T-helper 2 cell treated with Interferon-gamma antibody and Interleukin-4, amounts not matched to agents 5 μg/mL and 100 μg/mL, for 36 hours (primary cell): Measurements from ENCODE around the gene ZNF148.
"Not testable (repeated sequence)": the region's sequence is repeated elsewhere in the genome, so short reads cannot be mapped to it uniquely, and the experiment has no call there.

Experiments
- DNase-seq: peaks from one replicate; pipeline ENCODE4 v3.0.0; 2021; ENCODE audit warnings: low spot score
- H3K27ac Mint-ChIP-seq: one replicate; pipeline ENCODE4 v1.8.0; 2021; ENCODE audit warnings: mild to moderate bottlenecking, mixed read lengths
- H3K27me3 Mint-ChIP-seq: one replicate; pipeline ENCODE4 v1.8.0; 2021; ENCODE audit warnings: low read depth, mixed read lengths
- H3K36me3 Mint-ChIP-seq: one replicate; pipeline ENCODE4 v1.8.0; 2021; ENCODE audit warnings: low read depth, mixed read lengths
- H3K4me1 Mint-ChIP-seq: one replicate; pipeline ENCODE4 v1.8.0; 2021; ENCODE audit warnings: low read depth, mixed read lengths
- H3K4me3 Mint-ChIP-seq: one replicate; pipeline ENCODE4 v1.8.0; 2022; ENCODE audit warnings: mild to moderate bottlenecking, moderate library complexity, mixed read lengths
- H3K9me3 Mint-ChIP-seq: one replicate; pipeline ENCODE4 v1.8.0; 2021; ENCODE audit warnings: mixed read lengths

ZNF148 gene

GRCh38 chr3:125388369-125388768, 13.2 kb upstream of the ZNF148 start:
- DNase-seq, H3K4me3 Mint-ChIP-seq, H3K27ac Mint-ChIP-seq, H3K36me3 Mint-ChIP-seq, H3K9me3 Mint-ChIP-seq: not testable (repeated sequence)
- H3K4me1 Mint-ChIP-seq: peaks cover 16% of the 10 kb centered on the region
- peaks cover 19% of the 10 kb centered on the region for H3K27me3 Mint-ChIP-seq

- no peak for DNase-seq
Measured at GRCh38 chr3:125386811-125387210, 11.7 kb upstream of the ZNF148 start.

DNA sequence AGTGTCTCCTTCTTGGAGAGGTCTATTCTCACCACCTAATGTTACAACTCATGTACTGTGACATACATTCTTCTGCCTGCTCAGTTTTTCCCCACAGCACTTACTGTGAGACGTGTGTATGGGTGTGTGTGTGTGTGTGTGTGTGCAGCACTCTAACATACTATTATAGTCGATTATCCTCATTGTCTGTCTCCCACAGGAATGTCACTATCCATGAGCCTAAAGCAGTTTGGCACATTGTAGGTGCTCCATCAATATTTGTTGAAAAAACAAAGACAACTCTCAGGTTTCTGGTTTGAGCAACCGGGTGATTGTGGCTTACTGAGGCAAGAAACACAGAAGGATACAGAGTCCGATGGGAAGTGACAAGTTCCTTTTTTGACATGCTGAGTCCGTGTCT, 8.6 kb upstream of the ZNF148 start:
- Mint-ChIP-seq H3K27me3 (peaks cover 16% of the 10 kb centered on the region), H3K4me3 (no peak overlapping the region), H3K27ac (no peak overlapping the region), H3K36me3 (no peaks in the 10 kb centered on the region), H3K4me1 (peaks cover 24% of the 10 kb centered on the region), H3K9me3 (no peaks in the 10 kb centered on the region)
- DNase-seq: no peak

More at GRCh38 chr3:125386811-125387210, 11.7 kb upstream of the ZNF148 start:
- Mint-ChIP-seq H3K4me1 (peaks cover 26% of the 10 kb centered on the region), H3K27ac (no peak overlapping the region), H3K27me3 (peaks cover 19% of the 10 kb centered on the region), H3K36me3 (no peaks in the 10 kb centered on the region), H3K4me3 (no peak overlapping the region), H3K9me3 (no peaks in the 10 kb centered on the region)

GRCh38 chr3:125382298-125382697, 7.2 kb upstream of the ZNF148 start:
- no peak overlapping the region for H3K4me3 Mint-ChIP-seq
- DNase-seq: no peak
- no peaks in the 10 kb centered on the region for H3K36me3 Mint-ChIP-seq
- peaks cover 11% of the 10 kb centered on the region for H3K27me3 Mint-ChIP-seq
- no peaks in the 10 kb centered on the region for H3K9me3 Mint-ChIP-seq
- peaks cover 21% of the 10 kb centered on the region for H3K4me1 Mint-ChIP-seq
- H3K27ac Mint-ChIP-seq: peak overlapping the region; percentile 28

DNA sequence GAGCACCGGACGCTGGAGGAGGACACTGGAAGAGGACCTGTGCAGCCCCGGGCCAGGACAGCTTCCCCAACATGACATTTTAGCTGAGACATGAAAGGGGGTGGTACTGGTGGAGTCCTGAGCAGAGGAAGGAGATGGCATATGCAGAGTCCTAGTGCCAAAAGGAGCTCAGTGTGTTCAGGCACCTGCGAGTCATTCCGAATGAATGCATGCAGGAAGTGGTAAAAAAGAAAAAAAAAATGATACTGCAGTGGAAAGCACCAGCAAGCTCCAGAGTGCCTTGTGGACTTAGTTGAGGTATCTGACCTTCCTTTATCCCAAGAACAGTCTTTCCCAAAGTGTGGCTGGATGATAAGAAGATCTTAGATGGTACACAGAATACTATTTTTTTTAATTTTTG, 6.6 kb upstream of the ZNF148 start:
- peaks cover 8% of the 10 kb centered on the region for H3K27me3 Mint-ChIP-seq
- no peaks in the 10 kb centered on the region for H3K36me3 Mint-ChIP-seq
- H3K27ac Mint-ChIP-seq: peak overlapping the region; percentile 28
- peak overlapping the region; percentile 46 for H3K4me3 Mint-ChIP-seq
- H3K4me1 Mint-ChIP-seq: peaks cover 21% of the 10 kb centered on the region
- DNase-seq: peak; percentile 38
- H3K9me3 Mint-ChIP-seq: no peaks in the 10 kb centered on the region

DNA sequence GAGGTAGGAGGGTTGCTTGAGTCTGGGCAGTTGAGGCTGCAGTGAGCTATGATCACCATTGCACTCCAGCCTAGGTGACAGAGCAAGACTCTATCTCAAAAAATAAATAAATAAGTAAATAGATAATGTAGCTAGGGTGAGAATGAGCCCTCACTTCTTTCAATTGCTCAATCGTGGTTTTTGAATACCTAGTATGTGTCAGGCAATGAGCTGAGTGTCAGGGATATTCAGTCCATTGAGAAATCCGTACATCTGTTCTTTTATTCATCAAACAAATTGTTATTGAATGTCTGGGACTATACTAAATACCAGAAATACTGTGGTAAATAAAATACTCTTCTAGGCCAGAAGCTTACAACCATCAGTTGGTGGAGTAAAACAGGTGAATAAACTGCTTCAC, 6.2 kb upstream of the ZNF148 start:
- H3K4me3 Mint-ChIP-seq: peak overlapping the region; percentile 46
- peaks cover 8% of the 10 kb centered on the region for H3K27me3 Mint-ChIP-seq
- no peaks in the 10 kb centered on the region for H3K9me3 Mint-ChIP-seq
- no peak for DNase-seq
- H3K27ac Mint-ChIP-seq: peak overlapping the region; percentile 11
- H3K4me1 Mint-ChIP-seq: peaks cover 22% of the 10 kb centered on the region
- H3K36me3 Mint-ChIP-seq: no peaks in the 10 kb centered on the region

DNA sequence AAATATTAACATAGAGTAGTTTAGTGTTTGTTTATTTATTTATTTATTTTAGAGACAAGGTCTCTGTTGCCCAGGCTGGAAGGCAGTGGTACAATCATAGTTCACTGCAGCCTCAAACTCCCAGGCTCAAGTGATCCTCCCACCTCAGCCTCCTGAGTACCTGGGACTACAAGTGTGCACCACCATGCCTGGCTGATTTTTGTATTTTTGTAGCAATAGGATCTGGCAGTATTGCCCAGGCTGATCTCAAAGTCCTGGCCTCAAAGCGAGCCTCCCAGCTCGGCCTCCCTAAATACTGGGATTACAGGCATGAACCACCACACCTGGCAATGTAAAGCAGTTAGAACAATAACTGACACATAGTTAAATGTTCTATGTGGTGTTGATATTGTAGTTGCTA, 4.4 kb upstream of the ZNF148 start:
- H3K4me1 Mint-ChIP-seq: peaks cover 29% of the 10 kb centered on the region
- no peak for DNase-seq
- no peak overlapping the region for H3K27ac Mint-ChIP-seq
- H3K9me3 Mint-ChIP-seq: no peaks in the 10 kb centered on the region
- H3K36me3 Mint-ChIP-seq: peaks cover 3% of the 10 kb centered on the region
- no peak overlapping the region for H3K4me3 Mint-ChIP-seq
- H3K27me3 Mint-ChIP-seq: peaks cover 4% of the 10 kb centered on the region

DNA sequence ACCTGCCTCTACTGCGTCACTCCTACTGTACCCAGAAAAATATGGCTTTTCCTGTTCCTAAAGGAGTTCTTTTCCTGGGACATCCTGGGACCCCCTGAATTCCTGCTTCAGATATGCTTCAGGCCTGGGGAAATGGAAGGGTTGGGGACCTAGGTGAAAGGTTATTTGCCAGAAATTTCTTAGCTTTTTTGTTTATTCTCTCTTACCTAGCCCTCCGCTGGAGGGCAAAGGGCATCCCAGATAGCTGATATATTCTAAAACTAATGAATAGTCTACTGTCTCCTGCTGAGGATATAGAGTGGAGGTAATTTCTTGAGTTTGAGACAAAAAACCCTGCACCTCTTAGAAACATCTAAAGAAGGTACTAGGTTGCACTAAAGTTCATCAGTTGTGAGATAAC, 3.6 kb upstream of the ZNF148 start:
- no peak for DNase-seq
- H3K4me3 Mint-ChIP-seq: no peak overlapping the region
- peaks cover 6% of the 10 kb centered on the region for H3K36me3 Mint-ChIP-seq
- H3K9me3 Mint-ChIP-seq: no peaks in the 10 kb centered on the region
- no peak overlapping the region for H3K27ac Mint-ChIP-seq
- peaks cover 34% of the 10 kb centered on the region for H3K4me1 Mint-ChIP-seq
- peaks cover 4% of the 10 kb centered on the region for H3K27me3 Mint-ChIP-seq

DNA sequence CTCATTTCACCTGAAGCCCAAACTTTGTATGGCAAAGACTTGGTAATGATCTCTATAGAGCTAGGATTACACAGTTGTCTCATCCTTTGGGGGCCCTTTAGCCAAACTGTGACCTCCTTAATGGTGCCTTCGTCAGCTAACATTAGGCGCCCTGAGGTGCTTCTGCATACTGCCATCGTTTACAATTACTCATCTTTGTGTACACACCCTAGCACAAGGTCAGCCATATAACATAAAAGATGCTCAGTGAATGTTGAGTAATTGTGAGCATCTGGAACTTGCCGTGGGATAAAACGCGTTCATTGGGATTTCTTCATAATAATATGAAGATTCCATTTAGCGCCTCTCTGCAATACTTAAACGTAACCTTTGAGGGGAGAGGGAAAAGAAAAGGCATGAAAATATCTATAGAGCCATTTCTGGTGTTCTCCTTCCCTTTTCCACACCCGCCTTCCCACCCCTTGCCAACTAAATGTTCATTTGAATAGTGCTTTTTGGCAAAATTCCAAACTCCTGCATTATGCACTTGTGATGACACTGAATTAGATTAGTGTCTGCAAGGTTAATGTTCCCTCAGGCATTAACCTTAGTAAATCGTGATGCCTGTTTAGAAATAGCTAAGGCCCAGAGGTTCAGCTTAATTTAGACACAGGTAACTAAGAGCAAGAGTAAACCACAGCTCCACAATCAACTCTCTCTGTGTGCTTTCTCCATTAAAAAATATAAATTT, 990 bp upstream of the ZNF148 start:
- Mint-ChIP-seq H3K27ac (peak overlapping the region; percentile 93), H3K9me3 (no peaks in the 10 kb centered on the region), H3K27me3 (no peaks in the 10 kb centered on the region), H3K36me3 (peaks cover 15% of the 10 kb centered on the region), H3K4me3 (peak overlapping the region; percentile 98), H3K4me1 (peaks cover 24% of the 10 kb centered on the region)
- no peak for DNase-seq

- Mint-ChIP-seq H3K4me3 (peak overlapping the region; percentile 97), H3K36me3 (peaks cover 25% of the 10 kb centered on the region), H3K27ac (peak overlapping the region; percentile 80), H3K9me3 (no peaks in the 10 kb centered on the region), H3K27me3 (no peaks in the 10 kb centered on the region), H3K4me1 (peaks cover 30% of the 10 kb centered on the region)
- peak; percentile 20 for DNase-seq
Measured at GRCh38 chr3:125374501-125374995, 577 bp downstream of the ZNF148 start.

DNA sequence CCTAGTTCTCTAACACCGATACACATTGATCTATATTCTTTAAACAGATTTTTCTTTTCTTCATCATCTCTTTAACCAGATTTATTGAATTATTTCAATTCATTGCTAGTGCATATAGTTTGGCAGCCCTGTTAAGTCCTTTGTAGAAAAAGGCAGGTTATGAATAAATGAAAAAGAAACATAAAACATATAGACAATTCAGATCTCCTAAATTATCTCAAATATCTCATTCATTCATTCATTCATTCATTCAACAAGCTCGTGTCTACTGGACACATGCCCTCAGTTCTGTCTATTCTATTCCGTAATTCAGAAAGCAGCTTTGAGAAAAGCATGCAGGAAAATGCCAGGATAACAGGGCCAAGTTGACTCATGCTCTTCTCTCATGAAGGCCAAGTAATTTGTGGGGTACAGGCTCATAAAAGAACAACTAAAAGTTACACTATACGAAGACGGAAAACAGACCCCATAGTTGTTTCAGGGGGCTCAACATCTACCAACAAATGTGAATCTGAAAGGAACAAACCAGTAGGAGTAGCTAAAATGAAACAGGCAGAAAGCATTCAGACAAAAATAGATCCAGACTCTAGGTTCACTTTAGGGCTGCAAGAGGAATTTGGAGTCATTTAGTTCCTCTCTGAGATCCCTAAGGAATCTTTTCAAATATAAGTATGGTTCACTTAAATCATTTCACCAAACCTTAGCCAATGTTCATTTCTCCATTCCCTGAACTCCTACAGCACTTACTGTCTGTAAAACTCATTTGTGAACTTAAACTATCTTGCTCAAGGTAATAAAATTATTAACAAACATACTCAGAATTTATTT, 7.5 kb downstream of the ZNF148 start:
- Mint-ChIP-seq H3K4me1 (peaks cover 19% of the 10 kb centered on the region), H3K36me3 (peaks cover 18% of the 10 kb centered on the region), H3K4me3 (no peak overlapping the region)

DNA sequence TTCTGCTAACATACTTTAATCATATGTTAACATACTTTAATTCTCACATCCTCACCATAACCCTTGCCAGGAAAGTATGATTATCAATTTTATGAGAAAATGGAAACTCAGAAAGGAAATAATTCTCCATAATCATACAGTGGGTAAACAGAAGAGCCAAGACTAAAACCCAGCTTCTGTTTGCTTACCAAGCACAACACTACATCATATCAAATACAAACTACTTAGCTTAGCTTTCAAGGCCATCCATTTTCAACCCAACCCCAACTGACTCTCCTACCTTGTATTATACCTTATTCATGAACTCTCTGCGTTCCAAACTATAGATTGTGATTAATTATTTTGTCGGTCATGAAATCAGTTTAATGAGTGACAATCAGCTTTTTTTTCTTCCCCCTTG, 9.0 kb downstream of the ZNF148 start:
- Mint-ChIP-seq H3K4me3 (no peak overlapping the region), H3K27me3 (no peaks in the 10 kb centered on the region), H3K9me3 (no peaks in the 10 kb centered on the region), H3K27ac (no peak overlapping the region), H3K36me3 (peaks cover 15% of the 10 kb centered on the region), H3K4me1 (peaks cover 19% of the 10 kb centered on the region)
- no peak for DNase-seq

More for the DNA sequence above, 7.5 kb downstream of the ZNF148 start:
- H3K9me3 Mint-ChIP-seq: no peaks in the 10 kb centered on the region
- no peak overlapping the region for H3K27ac Mint-ChIP-seq
- H3K27me3 Mint-ChIP-seq: no peaks in the 10 kb centered on the region
- DNase-seq: no peak

DNA sequence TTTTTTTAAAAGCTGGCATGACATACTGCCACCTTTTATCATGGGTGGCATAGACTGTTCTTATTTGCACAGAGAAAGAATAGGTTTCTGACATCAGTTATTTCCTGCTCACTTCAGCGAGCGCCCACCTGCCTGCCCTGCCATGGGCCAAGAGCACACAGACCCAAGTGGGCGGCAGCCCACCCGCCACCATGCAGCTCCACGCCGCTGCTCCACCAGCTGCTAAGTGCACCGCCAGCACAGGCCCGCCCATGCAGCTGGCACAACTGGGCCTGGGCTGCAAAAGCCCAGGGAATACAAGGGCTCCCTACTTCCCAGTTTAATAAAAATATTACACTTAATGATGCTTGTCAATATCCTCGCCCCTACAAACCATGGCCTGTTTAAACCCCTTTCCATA, 15.4 kb downstream of the ZNF148 start:
- Mint-ChIP-seq H3K9me3 (no peaks in the 10 kb centered on the region), H3K4me3 (no peak overlapping the region), H3K27ac (peak overlapping the region; percentile 22), H3K4me1 (peaks cover 30% of the 10 kb centered on the region), H3K36me3 (peaks cover 6% of the 10 kb centered on the region), H3K27me3 (no peaks in the 10 kb centered on the region)
- no peak for DNase-seq

DNA sequence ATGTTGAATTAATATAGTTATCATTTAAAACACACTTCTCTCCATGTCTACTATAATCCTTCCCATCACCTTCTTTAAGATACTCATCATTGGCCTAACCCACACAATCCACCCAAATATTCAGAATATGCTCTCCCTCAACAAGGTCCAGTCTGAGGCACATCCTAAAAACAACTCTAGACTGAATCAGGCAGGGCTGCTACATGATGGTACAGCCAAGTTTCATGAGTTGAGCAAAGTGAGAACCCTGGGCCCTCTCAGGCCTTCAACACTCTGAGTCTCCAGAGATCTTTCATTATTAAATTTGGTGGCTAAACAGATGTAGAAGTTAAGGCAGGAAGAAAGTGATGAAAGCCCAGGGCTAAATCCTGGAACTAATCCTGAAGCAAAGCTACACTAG, 16.2 kb downstream of the ZNF148 start:
- peaks cover 30% of the 10 kb centered on the region for H3K4me1 Mint-ChIP-seq
- no peaks in the 10 kb centered on the region for H3K27me3 Mint-ChIP-seq
- H3K27ac Mint-ChIP-seq: no peak overlapping the region
- peak overlapping the region; percentile 3 for H3K4me3 Mint-ChIP-seq
- no peak for DNase-seq
- H3K36me3 Mint-ChIP-seq: peaks cover 6% of the 10 kb centered on the region
- no peaks in the 10 kb centered on the region for H3K9me3 Mint-ChIP-seq
